KMS-11 (cell line): Measurements from ENCODE around the gene SYT13.

Experiments used
- H2AFZ ChIP-seq: fragments of 200-600 bp; sonication (generic); 2 replicates; pipeline ENCODE4 v1.6.1; 2016; ENCODE audit warnings: antibody characterized with exemption, mixed run types, low read depth
- H3K27ac ChIP-seq: fragments of 200-600 bp; sonication (generic); 2 replicates; pipeline ENCODE4 v1.6.1; 2016; ENCODE audit warnings: mild to moderate bottlenecking, mixed run types
- H3K27me3 ChIP-seq: fragments of 200-600 bp; sonication (generic); 2 replicates; pipeline ENCODE4 v1.6.1; 2017; ENCODE audit warnings: mild to moderate bottlenecking, low read depth, mixed run types, moderate library complexity; ENCODE audit not compliant: insufficient read depth
- H3K36me3 ChIP-seq: fragments of 200-600 bp; sonication (generic); 2 replicates; pipeline ENCODE4 v1.6.1; 2017; ENCODE audit warnings: mild to moderate bottlenecking, mixed run types; ENCODE audit not compliant: insufficient read depth
- H3K4me1 ChIP-seq: fragments of 200-600 bp; sonication (generic); 2 replicates; pipeline ENCODE4 v1.6.1; 2016; ENCODE audit warnings: mild to moderate bottlenecking, low read depth, mixed run types; ENCODE audit not compliant: poor library complexity, severe bottlenecking
- H3K4me2 ChIP-seq: fragments of 200-600 bp; sonication (generic); 2 replicates; pipeline ENCODE4 v1.7.0; 2016; ENCODE audit warnings: mild to moderate bottlenecking, mixed run types
- H3K4me3 ChIP-seq: fragments of 200-600 bp; sonication (generic); IDR thresholded peaks from 2 replicates; pipeline ENCODE4 v1.6.1; 2017; ENCODE audit warnings: low read depth, low read length, mixed read lengths; ENCODE audit not compliant: insufficient read depth
- H3K79me2 ChIP-seq: fragments of 200-600 bp; sonication (generic); 2 replicates; pipeline ENCODE4 v1.6.1; 2016; ENCODE audit warnings: low read depth, mixed run types; ENCODE audit not compliant: insufficient read depth
- H3K9ac ChIP-seq: fragments of 200-600 bp; sonication (generic); 2 replicates; pipeline ENCODE4 v1.6.1; 2016; ENCODE audit warnings: mild to moderate bottlenecking, mixed run types
- H4K20me1 ChIP-seq: fragments of 200-600 bp; sonication (generic); 2 replicates; pipeline ENCODE4 v1.6.1; 2016; ENCODE audit warnings: mild to moderate bottlenecking, mixed run types; ENCODE audit not compliant: insufficient read depth
- TF ChIP-seq, protein P1 (sequence below): fragments of 200-600 bp; sonication (generic); conservative IDR thresholded peaks from 2 replicates; pipeline ENCODE4 v1.6.1; 2017; ENCODE audit warnings: low read depth, mild to moderate bottlenecking, antibody characterized with exemption, low read length, moderate library complexity, mixed read lengths

SYT13 gene

DNA sequence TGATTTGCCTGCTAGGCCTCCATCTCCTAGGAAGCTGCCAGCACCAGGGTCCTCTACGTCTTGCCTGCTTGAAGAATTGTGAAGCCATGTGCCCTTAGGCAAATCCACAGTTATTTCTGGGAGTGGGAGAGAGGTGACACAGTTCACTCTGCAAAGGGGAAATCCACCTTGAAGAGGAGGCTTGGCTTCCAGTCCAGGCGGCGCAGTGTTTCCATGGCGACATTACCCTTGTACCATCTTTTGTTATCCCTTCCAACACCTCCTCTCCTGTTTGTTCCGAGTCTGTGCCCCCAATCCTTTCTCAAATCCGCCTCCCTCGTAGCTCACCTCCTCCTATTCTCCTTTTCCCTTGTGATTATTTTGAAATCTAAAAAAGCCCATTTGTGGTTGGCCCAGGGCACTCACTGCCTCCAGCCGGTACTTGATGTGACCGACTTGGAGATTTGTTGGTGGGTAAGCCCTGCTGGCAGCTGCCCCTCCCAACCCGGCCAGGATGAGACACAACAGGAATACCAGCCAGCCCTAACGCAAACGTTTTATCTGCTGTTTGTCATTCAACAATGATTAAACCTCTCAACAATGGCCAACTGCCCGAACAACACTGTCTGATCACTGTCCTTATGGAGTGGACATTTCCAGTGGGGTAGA, 18.4 kb downstream of the SYT13 start:
- Histone ChIP-seq H3K79me2 (no peaks in the 10 kb centered on the region), H3K4me3 (no peak overlapping the region), H3K9ac (no peak overlapping the region), H3K27ac (no peak overlapping the region), H3K27me3 (no peaks in the 10 kb centered on the region), H3K4me1 (no peaks in the 10 kb centered on the region), H3K36me3 (no peaks in the 10 kb centered on the region), H3K4me2 (no peak overlapping the region), H4K20me1 (no peaks in the 10 kb centered on the region), H2AFZ (no peak overlapping the region)
- TF ChIP-seq, protein P1, sequence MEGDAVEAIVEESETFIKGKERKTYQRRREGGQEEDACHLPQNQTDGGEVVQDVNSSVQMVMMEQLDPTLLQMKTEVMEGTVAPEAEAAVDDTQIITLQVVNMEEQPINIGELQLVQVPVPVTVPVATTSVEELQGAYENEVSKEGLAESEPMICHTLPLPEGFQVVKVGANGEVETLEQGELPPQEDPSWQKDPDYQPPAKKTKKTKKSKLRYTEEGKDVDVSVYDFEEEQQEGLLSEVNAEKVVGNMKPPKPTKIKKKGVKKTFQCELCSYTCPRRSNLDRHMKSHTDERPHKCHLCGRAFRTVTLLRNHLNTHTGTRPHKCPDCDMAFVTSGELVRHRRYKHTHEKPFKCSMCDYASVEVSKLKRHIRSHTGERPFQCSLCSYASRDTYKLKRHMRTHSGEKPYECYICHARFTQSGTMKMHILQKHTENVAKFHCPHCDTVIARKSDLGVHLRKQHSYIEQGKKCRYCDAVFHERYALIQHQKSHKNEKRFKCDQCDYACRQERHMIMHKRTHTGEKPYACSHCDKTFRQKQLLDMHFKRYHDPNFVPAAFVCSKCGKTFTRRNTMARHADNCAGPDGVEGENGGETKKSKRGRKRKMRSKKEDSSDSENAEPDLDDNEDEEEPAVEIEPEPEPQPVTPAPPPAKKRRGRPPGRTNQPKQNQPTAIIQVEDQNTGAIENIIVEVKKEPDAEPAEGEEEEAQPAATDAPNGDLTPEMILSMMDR, result no peak

DNA sequence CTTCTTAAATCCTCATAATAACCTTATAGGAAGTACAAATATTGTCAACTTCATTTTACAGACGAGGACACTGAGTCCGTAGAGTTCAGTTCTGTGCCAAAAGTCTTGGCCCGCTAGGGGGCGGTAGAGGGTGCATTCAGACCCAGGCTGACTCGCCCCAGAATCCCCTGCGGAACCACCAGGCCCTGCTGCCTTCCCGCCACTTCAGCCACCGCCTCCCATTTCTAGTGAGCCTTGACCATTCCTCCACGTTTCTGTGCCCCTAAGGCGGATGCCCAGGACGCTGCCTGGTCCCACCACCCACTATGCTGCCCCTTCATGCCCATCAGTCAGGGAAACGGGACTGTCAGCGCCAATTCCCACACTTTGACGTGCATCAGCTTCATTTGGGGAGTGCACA, 19.1 kb downstream of the SYT13 start:
- no peak overlapping the region for H3K27ac ChIP-seq
- TF ChIP-seq, protein P1, result peak; percentile 52
- no peaks in the 10 kb centered on the region for H3K79me2 ChIP-seq
- no peaks in the 10 kb centered on the region for H3K27me3 ChIP-seq
- no peaks in the 10 kb centered on the region for H4K20me1 ChIP-seq
- H3K36me3 ChIP-seq, result no peaks in the 10 kb centered on the region
- no peak overlapping the region for H2AFZ ChIP-seq
- no peak overlapping the region for H3K9ac ChIP-seq
- no peaks in the 10 kb centered on the region for H3K4me1 ChIP-seq
- H3K4me2 ChIP-seq, result no peak overlapping the region
- no peak overlapping the region for H3K4me3 ChIP-seq

DNA sequence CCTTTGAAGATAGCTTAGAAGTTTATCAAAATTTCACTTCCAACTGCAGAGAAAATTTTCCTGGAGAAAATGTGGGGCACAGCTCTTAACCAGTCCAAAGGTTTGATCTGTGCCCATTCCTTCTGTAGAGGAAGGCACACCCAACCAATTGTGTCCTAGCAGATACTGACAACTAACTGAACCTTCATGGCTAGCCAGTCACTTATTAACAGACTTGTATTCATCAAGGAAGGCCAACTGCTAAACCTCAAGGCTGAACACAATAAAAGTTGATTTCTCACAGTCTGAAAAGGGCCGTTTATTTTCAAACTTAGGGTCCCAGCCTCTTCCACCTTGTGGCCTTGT, 19.5 kb downstream of the SYT13 start:
- Histone ChIP-seq H3K79me2 (no peaks in the 10 kb centered on the region), H3K27me3 (no peaks in the 10 kb centered on the region), H3K4me1 (no peaks in the 10 kb centered on the region), H3K36me3 (no peaks in the 10 kb centered on the region), H3K9ac (no peak overlapping the region), H2AFZ (no peak overlapping the region), H4K20me1 (no peaks in the 10 kb centered on the region), H3K4me2 (no peak overlapping the region), H3K4me3 (no peak overlapping the region), H3K27ac (no peak overlapping the region)
- TF ChIP-seq, protein P1, result no peak

DNA sequence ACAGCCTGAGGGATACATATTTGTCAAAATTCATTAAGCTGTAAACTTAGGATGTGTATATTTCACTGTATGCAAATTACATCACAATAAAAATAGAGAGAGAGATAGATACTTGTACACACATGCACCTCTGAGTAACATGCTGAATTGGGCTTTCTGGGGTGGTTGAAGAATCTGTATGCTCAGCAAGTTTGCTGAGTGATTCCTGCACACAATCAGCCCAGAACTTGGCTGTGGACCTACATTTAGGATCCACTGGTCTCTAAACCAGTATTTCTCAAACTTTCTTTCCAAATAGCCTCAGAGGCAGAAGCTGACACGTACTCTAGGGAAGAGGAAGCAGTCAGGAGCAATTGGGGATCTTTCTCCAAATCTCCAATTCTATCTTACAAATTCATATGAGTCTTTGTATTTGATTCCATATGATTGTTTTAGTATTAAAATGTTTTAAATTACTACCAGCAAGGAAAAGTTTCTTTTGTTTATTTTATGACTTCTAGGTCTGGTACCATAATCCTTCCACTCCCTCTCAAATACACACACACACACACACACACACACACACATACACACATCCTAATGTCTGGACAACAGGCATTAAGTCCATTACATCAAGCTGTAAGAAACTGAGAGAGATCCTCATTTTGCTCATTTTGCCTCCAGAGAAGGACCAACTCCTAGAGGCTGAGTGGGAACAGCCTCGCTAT, 20.0 kb downstream of the SYT13 start:
- H3K27ac ChIP-seq, result no peak overlapping the region
- no peaks in the 10 kb centered on the region for H3K4me1 ChIP-seq
- no peaks in the 10 kb centered on the region for H3K27me3 ChIP-seq

More for the DNA sequence above, 20.0 kb downstream of the SYT13 start:
- Histone ChIP-seq H3K79me2 (no peaks in the 10 kb centered on the region), H4K20me1 (no peaks in the 10 kb centered on the region), H3K36me3 (no peaks in the 10 kb centered on the region), H3K4me2 (no peak overlapping the region), H2AFZ (no peak overlapping the region), H3K9ac (no peak overlapping the region), H3K4me3 (no peak overlapping the region)
- TF ChIP-seq, protein P1, result no peak
